Right ventricle myocardium superior (tissue), 1 donor: ENCODE measurements around the gene FBLN5. TPM values are rescaled to one million over a fixed set of nuclear protein-coding genes. Genes with fewer than 3 reads are reported as not detected.

ENCODE experiments used
- ATAC-seq: fragments of 200-7000 bp; cut with Tn5 transposase; one replicate; pipeline ENCODE4 v1.9.1; 2020; ENCODE audit warnings: mild to moderate bottlenecking; ENCODE audit not compliant: poor library complexity
- DNase-seq: peaks from one replicate; pipeline ENCODE4 v3.0.0-alpha.2; 2020
- intact Hi-C: fragments of 100-400 bp; cut with DNase I; formaldehyde crosslinking; loops from one replicate; pipeline ENCODE4 v1.11.2; 2022
- total RNA-seq: library from RNA; stranded (reverse); fragmentation: NEBNext Ultra II Directional; extraction: Animal tissue kit (Norgen Biotek cat#: 25700); gene quantifications from one replicate; pipeline ENCODE4 v1.2.1, GENCODE V29; 2021
- donor health status: DM: no; HTN: yes; CAD: no; lungs with severe emphysema.

Gene FBLN5
- total RNA-seq, 1 donor from 2014 or later = 70.5 TPM

GRCh38 chr14:91891101-91891500 is 56.4 kb downstream of the FBLN5 start:
- intact Hi-C loops = no loop called here
- ATAC-seq = no peak
- no peak for DNase-seq

GRCh38 chr14:91890291-91890749 is 57.2 kb downstream of the FBLN5 start:
- intact Hi-C loops = no loop called here
- ATAC-seq (no peak), DNase-seq (no peak)

GRCh38 chr14:91889477-91890211 is 57.9 kb downstream of the FBLN5 start:
- intact Hi-C loops = no loop called here
- peak; percentile 47 for ATAC-seq
- DNase-seq = peak; percentile 70

GRCh38 chr14:91888641-91889476 is 58.6 kb downstream of the FBLN5 start:
- intact Hi-C loops = no loop called here
- ATAC-seq = no peak
- no peak for DNase-seq

GRCh38 chr14:91886961-91887360 is 60.5 kb downstream of the FBLN5 start:
- ATAC-seq (no peak), DNase-seq (no peak)
- intact Hi-C loops = no loop called here

- intact Hi-C loops = no loop called here
- DNase-seq = no peak
- ATAC-seq = no peak
Observed at GRCh38 chr14:91885839-91886238, 61.7 kb downstream of the FBLN5 start.

- intact Hi-C loops = no loop called here
- no peak for DNase-seq
- peak; percentile 1 for ATAC-seq
Observed at GRCh38 chr14:91885113-91885712, 62.3 kb downstream of the FBLN5 start.

- intact Hi-C loops = no loop called here
- DNase-seq = peak; percentile 61
Observed at GRCh38 chr14:91884664-91885063, 62.8 kb downstream of the FBLN5 start.

GRCh38 chr14:91883753-91884152 is 63.7 kb downstream of the FBLN5 start:
- ATAC-seq (peak; percentile 81), DNase-seq (peak; percentile 80)
- intact Hi-C loops = no loop called here

More at GRCh38 chr14:91884664-91885063, 62.8 kb downstream of the FBLN5 start:
- ATAC-seq = peak; percentile 71

- ATAC-seq (no peak), DNase-seq (no peak)
- intact Hi-C loops = no loop called here
Observed at GRCh38 chr14:91882776-91883175, 64.7 kb downstream of the FBLN5 start.

- ATAC-seq = no peak
- intact Hi-C loops = no loop called here
- DNase-seq = no peak
Observed at GRCh38 chr14:91882369-91882768, 65.1 kb downstream of the FBLN5 start.

GRCh38 chr14:91879196-91879595 is 68.3 kb downstream of the FBLN5 start:
- ATAC-seq = no peak
- no peak for DNase-seq
- intact Hi-C loops = no loop called here

GRCh38 chr14:91878274-91878673 is 69.2 kb downstream of the FBLN5 start:
- intact Hi-C loops = no loop called here
- DNase-seq = no peak
- no peak for ATAC-seq

GRCh38 chr14:91877376-91877915 is 70.0 kb downstream of the FBLN5 start:
- no peak for ATAC-seq
- intact Hi-C loops = no loop called here
- no peak for DNase-seq

GRCh38 chr14:91876492-91876891 is 71.0 kb downstream of the FBLN5 start:
- DNase-seq = no peak
- ATAC-seq = no peak
- intact Hi-C loops = no loop called here

- intact Hi-C loops = no loop called here
- no peak for ATAC-seq
- no peak for DNase-seq
Observed at GRCh38 chr14:91875525-91876286, 71.8 kb downstream of the FBLN5 start.

- ATAC-seq (no peak), DNase-seq (no peak)
- intact Hi-C loops = no loop called here
Observed at GRCh38 chr14:91873471-91874415, 73.8 kb downstream of the FBLN5 start.
